Epithelial cell of proximal tubule (primary cell): ENCODE data around the gene NT5C1A. TPM values are rescaled to one million over a fixed set of nuclear protein-coding genes. Genes with fewer than 3 reads are reported as not detected.

Experiments
- DNase-seq: peaks from one replicate; pipeline ENCODE4 v3.0.0-alpha.2; 2011; ENCODE audit warnings: low read depth
- H3K4me3 ChIP-seq: 2 replicates; pipeline ENCODE4 v1.5.1; 2011; ENCODE audit warnings: low read depth, mild to moderate bottlenecking, low read length
- total RNA-seq: library from RNA; depleted of rRNA; stranded (reverse); fragments of >200 nt; gene quantifications from 2 replicates; pipeline ENCODE4 v1.2.3, GENCODE V29; 2015
- TF ChIP-seq, protein P1 (sequence below): conservative IDR thresholded peaks from 2 replicates; pipeline ENCODE4 v1.5.1; 2012; ENCODE audit warnings: low read depth, mild to moderate bottlenecking, low read length

Gene NT5C1A
- total RNA-seq, 1 donor from 2014 or later = not detected

DNA sequence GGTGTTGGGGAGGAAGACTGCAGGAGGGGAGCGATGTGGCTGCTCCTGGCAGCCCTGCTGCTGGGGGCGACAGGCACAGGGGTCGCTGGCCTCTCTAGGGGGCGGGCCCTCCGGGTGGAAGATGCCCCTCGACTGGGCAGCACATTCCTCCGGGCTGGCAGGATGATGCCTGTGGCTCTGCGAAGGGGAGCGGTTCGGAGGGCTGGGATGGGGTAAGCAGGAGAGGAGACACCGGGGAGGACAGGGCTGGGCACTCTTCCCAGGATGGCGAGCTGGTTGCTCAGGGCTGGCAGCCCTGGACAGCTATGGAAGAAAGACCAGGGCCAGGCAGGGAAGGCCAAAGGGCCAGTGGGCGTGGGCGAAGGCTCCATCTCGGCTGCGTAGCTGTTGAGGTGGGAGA lies 45.3 kb downstream of the NT5C1A start:
- no peak for DNase-seq
- TF ChIP-seq, protein P1, sequence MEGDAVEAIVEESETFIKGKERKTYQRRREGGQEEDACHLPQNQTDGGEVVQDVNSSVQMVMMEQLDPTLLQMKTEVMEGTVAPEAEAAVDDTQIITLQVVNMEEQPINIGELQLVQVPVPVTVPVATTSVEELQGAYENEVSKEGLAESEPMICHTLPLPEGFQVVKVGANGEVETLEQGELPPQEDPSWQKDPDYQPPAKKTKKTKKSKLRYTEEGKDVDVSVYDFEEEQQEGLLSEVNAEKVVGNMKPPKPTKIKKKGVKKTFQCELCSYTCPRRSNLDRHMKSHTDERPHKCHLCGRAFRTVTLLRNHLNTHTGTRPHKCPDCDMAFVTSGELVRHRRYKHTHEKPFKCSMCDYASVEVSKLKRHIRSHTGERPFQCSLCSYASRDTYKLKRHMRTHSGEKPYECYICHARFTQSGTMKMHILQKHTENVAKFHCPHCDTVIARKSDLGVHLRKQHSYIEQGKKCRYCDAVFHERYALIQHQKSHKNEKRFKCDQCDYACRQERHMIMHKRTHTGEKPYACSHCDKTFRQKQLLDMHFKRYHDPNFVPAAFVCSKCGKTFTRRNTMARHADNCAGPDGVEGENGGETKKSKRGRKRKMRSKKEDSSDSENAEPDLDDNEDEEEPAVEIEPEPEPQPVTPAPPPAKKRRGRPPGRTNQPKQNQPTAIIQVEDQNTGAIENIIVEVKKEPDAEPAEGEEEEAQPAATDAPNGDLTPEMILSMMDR = no peak
- H3K4me3 ChIP-seq = no peak overlapping the region

DNA sequence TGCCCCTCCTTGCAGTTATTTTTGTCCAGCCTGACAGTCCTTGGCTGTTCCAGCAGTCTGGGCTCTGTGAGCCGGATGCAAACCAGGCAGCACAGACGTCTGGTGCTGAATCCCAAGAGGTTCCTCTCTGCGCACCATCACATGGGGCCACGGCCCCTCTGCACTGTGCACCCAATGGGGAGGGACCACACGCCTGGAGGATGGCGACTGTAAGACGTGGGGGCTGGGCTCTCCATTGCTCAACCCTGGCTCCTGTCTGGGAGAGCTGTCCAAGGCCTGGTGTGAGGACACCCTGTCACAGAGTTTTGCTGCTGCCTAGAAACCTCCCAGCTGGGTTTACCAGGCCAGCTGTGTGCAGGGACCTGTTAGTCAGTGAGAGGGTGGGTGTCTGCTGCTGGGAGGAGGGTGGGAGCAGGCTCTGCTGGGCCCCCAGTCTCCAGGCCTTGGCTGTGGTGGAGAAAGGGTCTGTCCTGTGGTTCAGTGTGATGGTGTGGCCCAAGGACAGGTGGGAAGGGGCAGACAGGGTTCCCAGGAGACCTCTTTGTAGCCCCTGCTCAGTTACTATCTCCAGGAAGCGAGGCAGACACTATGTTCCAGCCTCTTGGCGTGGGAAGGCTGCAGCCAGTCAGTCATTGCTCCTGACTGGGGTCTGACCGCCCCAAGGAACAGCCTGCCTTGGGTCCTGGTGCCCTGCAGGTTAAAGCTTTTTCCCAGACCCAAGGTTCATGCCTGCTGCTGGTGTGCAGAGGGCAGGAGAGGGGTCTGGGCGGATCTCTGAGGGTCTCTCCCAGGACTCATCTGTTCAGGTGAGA lies 46.2 kb downstream of the NT5C1A start:
- TF ChIP-seq, protein P1 = no peak
- DNase-seq = no peak

DNA sequence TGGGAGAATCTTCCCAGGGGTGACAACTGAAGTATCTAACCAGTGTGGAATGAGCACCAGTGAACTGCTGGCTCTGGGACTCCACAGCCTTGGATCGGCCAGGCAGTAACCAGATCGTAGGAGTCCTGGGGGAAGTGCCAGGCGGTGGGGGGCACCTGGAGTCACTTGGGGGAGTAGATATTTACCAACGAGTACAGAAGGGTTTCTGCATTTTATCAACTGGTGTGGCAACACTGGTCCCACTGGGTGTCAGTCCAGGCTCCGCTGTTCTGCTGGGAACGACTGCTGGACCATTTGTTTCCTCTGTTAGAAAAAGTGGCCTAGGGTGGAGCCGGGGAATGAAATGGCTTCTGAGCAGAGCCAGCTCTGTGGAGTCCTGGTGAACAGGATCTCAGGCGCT lies 46.9 kb downstream of the NT5C1A start:
- no peak for DNase-seq
- H3K4me3 ChIP-seq = no peak overlapping the region
- TF ChIP-seq, protein P1 = no peak

More for the DNA sequence above, 46.2 kb downstream of the NT5C1A start:
- no peak overlapping the region for H3K4me3 ChIP-seq

DNA sequence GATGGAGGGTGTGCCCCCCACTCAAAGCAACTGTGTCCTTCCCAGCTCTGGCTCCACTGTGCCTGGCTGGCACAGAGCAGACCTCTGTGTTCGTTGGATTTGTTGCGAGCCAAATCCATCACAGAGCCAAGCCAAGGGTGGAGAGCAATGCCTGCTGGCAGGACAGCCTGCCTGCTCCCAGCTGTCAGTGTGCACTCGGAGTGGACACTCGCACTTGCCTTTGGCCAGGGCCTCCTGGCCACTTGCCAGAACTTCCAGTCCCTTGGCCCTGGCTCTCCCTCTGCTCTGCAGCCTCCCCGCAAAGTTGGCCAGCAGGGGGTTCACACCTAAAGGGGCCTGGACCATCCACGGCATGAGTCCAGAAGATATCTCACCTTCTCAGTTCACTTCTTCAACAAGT lies 48.9 kb downstream of the NT5C1A start:
- TF ChIP-seq, protein P1 = no peak
- H3K4me3 ChIP-seq = no peak overlapping the region

DNA sequence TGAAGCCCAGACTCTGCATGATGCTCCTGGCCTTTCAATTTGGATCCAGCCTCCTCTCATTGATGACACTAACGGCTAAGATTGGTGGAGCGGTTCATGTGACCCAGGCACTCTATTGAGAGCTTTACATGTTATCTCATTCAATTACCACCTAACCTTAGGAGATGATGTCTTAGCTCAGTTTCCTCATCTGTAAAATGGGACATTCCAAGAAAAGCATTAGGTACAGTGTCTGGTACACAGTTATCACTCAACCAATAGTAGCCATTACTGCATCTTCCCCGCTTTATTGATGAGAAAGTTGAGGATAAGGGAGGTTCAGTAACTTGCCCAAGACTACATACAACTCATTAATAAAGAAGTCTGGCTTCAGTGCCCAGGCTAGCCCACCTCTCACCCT lies 49.5 kb downstream of the NT5C1A start:
- no peak for DNase-seq
- TF ChIP-seq, protein P1 = no peak
- no peak overlapping the region for H3K4me3 ChIP-seq

More for the DNA sequence above, 48.9 kb downstream of the NT5C1A start:
- no peak for DNase-seq

DNA sequence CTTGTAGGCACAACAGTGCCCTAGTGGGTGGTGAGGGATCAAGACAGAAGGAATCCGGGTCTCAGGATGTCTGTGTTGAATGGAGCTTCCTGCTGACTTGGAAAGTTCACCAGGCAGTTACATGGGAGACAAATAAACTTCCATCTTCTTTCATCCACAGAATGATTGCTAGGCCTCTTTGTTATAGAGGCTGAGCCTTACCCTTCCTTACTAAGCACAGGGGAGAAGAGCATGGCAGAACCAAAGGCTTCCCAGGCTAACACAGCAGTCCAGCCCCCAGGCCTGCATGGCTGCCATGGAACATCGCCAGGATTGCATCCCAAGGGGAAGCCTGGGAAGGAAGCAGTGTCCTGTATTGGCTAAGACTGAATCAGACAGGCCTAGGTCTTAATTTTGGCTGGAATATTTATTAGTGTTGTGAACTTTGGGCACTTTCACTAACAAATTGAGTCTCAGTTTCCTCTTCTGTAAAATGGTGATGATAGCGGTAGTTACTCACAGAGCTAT lies 51.2 kb downstream of the NT5C1A start:
- H3K4me3 ChIP-seq = no peak overlapping the region
- TF ChIP-seq, protein P1 = no peak
- no peak for DNase-seq
